HUES64 (cell line): Measurements from ENCODE around the gene EFNA1.

Experiments used
- H3K27ac ChIP-seq: 2 replicates; pipeline ENCODE4 v1.7.0; 2013; ENCODE audit warnings: low read depth, low read length, inconsistent platforms
- H3K27me3 ChIP-seq: 2 replicates; pipeline ENCODE4 v1.6.1; 2013; ENCODE audit warnings: mild to moderate bottlenecking, low read length; ENCODE audit not compliant: insufficient read depth
- H3K36me3 ChIP-seq: 2 replicates; pipeline ENCODE4 v1.6.1; 2013; ENCODE audit warnings: mild to moderate bottlenecking, low read length; ENCODE audit not compliant: insufficient read depth
- H3K4me1 ChIP-seq: 2 replicates; pipeline ENCODE4 v1.6.1; 2013; ENCODE audit warnings: mild to moderate bottlenecking, low read length, moderate library complexity; ENCODE audit not compliant: insufficient read depth
- H3K4me3 ChIP-seq: 2 replicates; pipeline ENCODE4 v1.5.1; 2013; ENCODE audit warnings: mild to moderate bottlenecking, low read length, moderate library complexity
- H3K9ac ChIP-seq: 2 replicates; pipeline ENCODE4 v1.6.1; 2013; ENCODE audit warnings: mild to moderate bottlenecking, low read depth, low read length
- H3K9me3 ChIP-seq: 2 replicates; pipeline ENCODE4 v1.6.1; 2013; ENCODE audit warnings: low read depth, low read length; ENCODE audit not compliant: insufficient read depth
- whole genome bisulfite sequencing: fragments of 150-250, 120-280 bp; methylation state at CpG from one replicate; pipeline ENCODE4 v1.1.7; 2013; ENCODE audit warnings: missing lambda C conversion rate; 5-methylcytosine and 5-hydroxymethylcytosine counted together

The EFNA1 gene

GRCh38 chr1:155179112-155180031 lies 51.7 kb downstream of the EFNA1 start:
- H3K36me3 ChIP-seq = peaks cover 53% of the 10 kb centered on the region
- WGBS = 96% methylated on average over 31 of the region's 31 CpGs
- H3K9ac ChIP-seq = no peak overlapping the region
- no peaks in the 10 kb centered on the region for H3K27me3 ChIP-seq
- H3K27ac ChIP-seq = no peak overlapping the region
- H3K4me1 ChIP-seq = no peaks in the 10 kb centered on the region
- no peaks in the 10 kb centered on the region for H3K9me3 ChIP-seq
- no peak overlapping the region for H3K4me3 ChIP-seq

- Histone ChIP-seq H3K27ac (no peak overlapping the region), H3K4me3 (no peak overlapping the region), H3K4me1 (peaks cover 2% of the 10 kb centered on the region), H3K27me3 (no peaks in the 10 kb centered on the region), H3K9ac (no peak overlapping the region), H3K9me3 (no peaks in the 10 kb centered on the region), H3K36me3 (peaks cover 53% of the 10 kb centered on the region)
- WGBS = 95% methylated on average over 18 of the region's 18 CpGs
Observed at GRCh38 chr1:155181371-155182051, 53.8 kb downstream of the EFNA1 start.

GRCh38 chr1:155182052-155182550 lies 54.4 kb downstream of the EFNA1 start:
- peaks cover 6% of the 10 kb centered on the region for H3K4me1 ChIP-seq
- H3K9ac ChIP-seq = no peak overlapping the region
- H3K4me3 ChIP-seq = no peak overlapping the region
- WGBS = 98% methylated on average over 7 of the region's 7 CpGs
- H3K27ac ChIP-seq = no peak overlapping the region
- H3K27me3 ChIP-seq = no peaks in the 10 kb centered on the region
- H3K36me3 ChIP-seq = peaks cover 49% of the 10 kb centered on the region
- H3K9me3 ChIP-seq = no peaks in the 10 kb centered on the region

GRCh38 chr1:155183775-155184221 lies 56.1 kb downstream of the EFNA1 start:
- Histone ChIP-seq H3K4me1 (peaks cover 6% of the 10 kb centered on the region), H3K36me3 (peaks cover 34% of the 10 kb centered on the region), H3K9me3 (no peaks in the 10 kb centered on the region), H3K27ac (no peak overlapping the region), H3K27me3 (no peaks in the 10 kb centered on the region), H3K4me3 (no peak overlapping the region), H3K9ac (no peak overlapping the region)
- WGBS = 95% methylated on average over 20 of the region's 20 CpGs

GRCh38 chr1:155184351-155184811 lies 56.7 kb downstream of the EFNA1 start:
- H3K9ac ChIP-seq = no peak overlapping the region

More at GRCh38 chr1:155184351-155184811, 56.7 kb downstream of the EFNA1 start:
- H3K4me3 ChIP-seq = no peak overlapping the region
- H3K4me1 ChIP-seq = peaks cover 6% of the 10 kb centered on the region
- H3K9me3 ChIP-seq = no peaks in the 10 kb centered on the region
- H3K27me3 ChIP-seq = no peaks in the 10 kb centered on the region
- H3K27ac ChIP-seq = no peak overlapping the region
- WGBS = 94% methylated on average over 4 of the region's 4 CpGs
- H3K36me3 ChIP-seq = peaks cover 28% of the 10 kb centered on the region
